Measurements from ENCODE around the gene MOV10L1. TPM values are rescaled to one million over a fixed set of nuclear protein-coding genes. Genes with fewer than 3 reads are reported as not detected.

MOV10L1 gene
- total RNA-seq, 1 experiment from 2014 or later, result not detected

GRCh38 chr22:50067244-50067643 lies 22.6 kb upstream of the MOV10L1 start:
- no peaks in the 10 kb centered on the region for H3K36me3 ChIP-seq
- no peak for DNase-seq
- peaks cover 4% of the 10 kb centered on the region for H3K4me1 ChIP-seq
- H3K27me3 ChIP-seq, result 0 out of 2 replicates have a peak, but pooled peaks cover 4% of the 10 kb centered on the region
- H3K9me3 ChIP-seq (replicated peaks), result no peaks in the 10 kb centered on the region
- no peak overlapping the region for H3K4me3 ChIP-seq
- H3K27ac ChIP-seq, result no peak overlapping the region

DNA sequence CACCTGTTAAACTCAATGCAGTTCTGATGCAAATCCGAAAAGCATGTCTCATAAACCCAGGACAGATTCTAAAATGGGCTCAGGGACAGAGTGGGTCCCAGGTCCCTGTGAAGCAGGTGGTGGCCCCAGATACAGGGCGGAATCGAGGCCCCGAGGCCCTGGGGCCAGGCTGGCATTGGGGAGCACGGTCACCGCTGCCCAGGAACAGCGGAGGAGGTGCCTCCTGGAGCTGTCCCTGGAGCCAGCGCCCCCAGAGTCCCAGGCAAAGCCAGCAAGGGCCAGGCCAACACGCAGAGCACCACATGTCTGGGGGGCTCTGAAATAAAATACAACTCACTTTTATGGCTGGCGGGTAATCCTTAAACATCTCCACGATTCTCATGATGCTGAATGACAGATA lies 21.7 kb upstream of the MOV10L1 start:
- H3K36me3 ChIP-seq, result no peaks in the 10 kb centered on the region
- H3K4me3 ChIP-seq, result no peak overlapping the region
- no peak overlapping the region for H3K27ac ChIP-seq
- no peaks in the 10 kb centered on the region for H3K9me3 ChIP-seq (replicated peaks)
- 0 out of 2 replicates have a peak, but pooled peaks cover 5% of the 10 kb centered on the region for H3K27me3 ChIP-seq
- H3K4me1 ChIP-seq, result no peaks in the 10 kb centered on the region
- DNase-seq, result no peak

DNA sequence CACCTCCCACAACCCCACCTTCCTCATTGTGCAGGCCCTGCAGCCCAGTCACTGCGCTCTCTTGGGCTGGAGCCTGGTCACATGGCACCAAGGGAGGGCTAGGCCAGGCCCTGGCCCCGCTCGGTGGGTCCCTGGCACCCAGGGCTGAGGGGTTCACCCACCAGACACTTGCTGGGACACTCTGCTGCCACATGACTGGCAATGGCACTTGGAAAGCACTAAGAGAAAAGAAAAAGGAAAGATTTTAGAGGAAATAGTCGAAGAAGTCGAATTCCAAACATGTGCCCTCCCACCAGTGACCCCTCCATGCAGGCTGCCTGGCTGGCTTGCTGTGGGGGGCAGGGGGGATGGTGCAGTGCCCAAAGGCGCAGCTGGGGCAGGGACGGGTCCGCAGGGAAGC lies 19.4 kb upstream of the MOV10L1 start:
- H3K4me1 ChIP-seq, result no peaks in the 10 kb centered on the region
- no peak for DNase-seq
- H3K27me3 ChIP-seq, result peaks cover 20% of the 10 kb centered on the region
- H3K27ac ChIP-seq, result no peak overlapping the region
- H3K9me3 ChIP-seq (replicated peaks), result no peaks in the 10 kb centered on the region
- no peak overlapping the region for H3K4me3 ChIP-seq
- H3K36me3 ChIP-seq, result no peaks in the 10 kb centered on the region

GRCh38 chr22:50071432-50072166 lies 18.2 kb upstream of the MOV10L1 start:
- Histone ChIP-seq H3K36me3 (no peaks in the 10 kb centered on the region), H3K4me3 (no peak overlapping the region), H3K27me3 (peaks cover 26% of the 10 kb centered on the region), H3K9me3 (replicated peaks) (no peaks in the 10 kb centered on the region), H3K27ac (no peak overlapping the region), H3K4me1 (no peaks in the 10 kb centered on the region)
- DNase-seq, result no peak

- H3K27ac ChIP-seq, result no peak overlapping the region
- H3K4me1 ChIP-seq, result no peaks in the 10 kb centered on the region
- H3K9me3 ChIP-seq (replicated peaks), result no peaks in the 10 kb centered on the region
- no peak for DNase-seq
- no peaks in the 10 kb centered on the region for H3K36me3 ChIP-seq
- H3K4me3 ChIP-seq, result no peak overlapping the region
- H3K27me3 ChIP-seq, result peaks cover 29% of the 10 kb centered on the region
Measured at GRCh38 chr22:50072167-50072555, 17.6 kb upstream of the MOV10L1 start.

- Histone ChIP-seq H3K27me3 (peaks cover 29% of the 10 kb centered on the region), H3K9me3 (replicated peaks) (no peaks in the 10 kb centered on the region), H3K36me3 (no peaks in the 10 kb centered on the region), H3K27ac (no peak overlapping the region), H3K4me1 (no peaks in the 10 kb centered on the region), H3K4me3 (no peak overlapping the region)
- no peak for DNase-seq
Measured at GRCh38 chr22:50072714-50073538, 16.9 kb upstream of the MOV10L1 start.

GRCh38 chr22:50074056-50074455 lies 15.8 kb upstream of the MOV10L1 start:
- no peak for DNase-seq
- peaks cover 29% of the 10 kb centered on the region for H3K27me3 ChIP-seq
- no peaks in the 10 kb centered on the region for H3K4me1 ChIP-seq
- H3K9me3 ChIP-seq (replicated peaks), result no peaks in the 10 kb centered on the region
- H3K4me3 ChIP-seq, result no peak overlapping the region
- no peaks in the 10 kb centered on the region for H3K36me3 ChIP-seq
- H3K27ac ChIP-seq, result no peak overlapping the region

DNA sequence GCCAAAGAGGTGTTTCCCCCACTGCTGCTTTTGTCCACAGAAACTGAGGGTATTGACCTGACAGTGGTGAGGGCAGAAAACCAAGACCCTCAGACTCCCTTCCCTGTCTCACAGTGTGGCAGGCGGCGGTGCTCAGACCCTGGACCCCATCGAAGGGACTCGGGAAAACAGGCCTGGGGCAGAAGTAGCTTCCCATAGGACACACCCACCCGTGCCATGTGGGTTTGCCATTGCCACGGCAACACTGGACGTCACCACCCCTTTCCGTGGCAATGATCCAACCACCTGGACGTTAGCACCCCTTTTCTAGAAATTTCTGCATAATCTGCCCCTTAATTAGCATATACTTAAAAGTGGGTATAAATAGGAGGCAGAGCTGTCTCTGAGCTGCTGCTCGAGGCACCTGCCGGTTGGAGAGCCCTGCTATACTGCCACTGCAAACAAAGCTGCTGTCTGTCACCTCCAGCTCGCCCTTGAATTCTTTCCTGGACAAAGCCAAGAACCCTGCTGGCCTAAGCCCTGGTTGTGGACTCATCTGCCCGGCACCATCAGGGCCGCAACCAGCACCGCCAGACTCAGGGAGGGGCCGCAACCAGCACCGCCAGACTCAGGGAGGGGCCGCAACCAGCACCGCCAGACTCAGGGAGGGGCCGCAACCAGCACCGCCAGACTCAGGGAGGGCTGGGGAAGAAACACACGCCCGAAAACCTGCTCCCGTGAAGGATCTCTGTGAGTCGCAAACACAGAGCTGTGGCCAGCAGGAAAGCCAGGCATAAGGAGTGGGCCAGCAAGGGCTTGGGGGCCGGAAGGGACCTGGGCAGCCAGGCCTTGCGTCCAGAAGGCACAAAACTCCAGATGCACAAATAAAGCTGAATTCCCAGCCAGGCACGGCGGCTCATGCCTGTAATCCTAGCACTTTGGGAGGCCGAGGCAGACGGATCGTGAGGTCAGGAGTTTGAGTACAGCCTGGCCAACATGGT lies 15.0 kb upstream of the MOV10L1 start:
- H3K27me3 ChIP-seq, result peaks cover 32% of the 10 kb centered on the region
- DNase-seq, result no peak
- no peaks in the 10 kb centered on the region for H3K9me3 ChIP-seq (replicated peaks)
- H3K27ac ChIP-seq, result no peak overlapping the region
- H3K4me1 ChIP-seq, result no peaks in the 10 kb centered on the region
- no peaks in the 10 kb centered on the region for H3K36me3 ChIP-seq
- H3K4me3 ChIP-seq, result no peak overlapping the region

DNA sequence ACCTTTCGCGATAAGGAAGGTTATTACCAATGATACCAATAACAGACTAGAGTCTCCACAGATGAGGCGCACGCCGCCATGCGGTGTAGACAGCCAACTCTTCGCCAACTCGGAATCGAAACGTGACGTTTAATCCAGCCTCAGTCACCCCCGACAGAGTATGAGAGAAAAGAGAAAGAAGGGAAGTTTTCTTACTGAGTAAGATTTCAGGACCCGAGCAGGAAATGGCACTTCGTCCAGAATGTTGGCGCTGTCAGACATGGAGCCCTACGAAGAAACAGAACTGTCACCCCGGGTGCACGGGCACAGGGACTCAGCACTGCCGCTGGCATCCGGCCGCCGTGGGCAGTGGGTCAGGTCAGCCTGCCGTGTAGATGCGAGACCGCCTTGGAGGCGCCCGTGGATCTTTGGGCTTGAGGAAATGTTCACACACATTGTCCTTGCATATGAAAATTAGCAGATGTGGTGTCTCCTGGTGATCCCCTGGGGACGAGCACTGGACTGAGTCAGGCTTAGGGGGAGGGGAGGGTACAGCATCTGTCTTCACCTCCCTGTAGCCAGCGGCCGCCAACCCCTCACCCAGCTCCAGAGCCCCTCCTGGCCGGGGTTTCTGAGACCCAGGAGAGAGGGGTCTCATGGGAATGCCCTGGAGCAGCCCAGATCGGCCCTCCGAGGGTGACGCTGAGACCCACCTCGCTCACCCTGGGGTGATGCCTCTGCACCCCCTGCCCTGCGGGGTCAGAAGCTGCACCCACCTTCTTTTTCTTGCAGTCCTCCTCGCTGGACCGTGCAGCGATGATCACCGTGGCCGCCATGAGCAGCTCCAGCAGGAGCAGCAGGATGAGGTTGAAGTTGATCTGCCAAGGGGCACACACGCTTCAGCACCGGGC lies 12.9 kb upstream of the MOV10L1 start:
- H3K9me3 ChIP-seq (replicated peaks), result no peaks in the 10 kb centered on the region
- no peaks in the 10 kb centered on the region for H3K36me3 ChIP-seq
- no peak overlapping the region for H3K27ac ChIP-seq
- peaks cover 37% of the 10 kb centered on the region for H3K27me3 ChIP-seq
- no peak overlapping the region for H3K4me3 ChIP-seq
- DNase-seq, result no peak
- no peaks in the 10 kb centered on the region for H3K4me1 ChIP-seq

DNA sequence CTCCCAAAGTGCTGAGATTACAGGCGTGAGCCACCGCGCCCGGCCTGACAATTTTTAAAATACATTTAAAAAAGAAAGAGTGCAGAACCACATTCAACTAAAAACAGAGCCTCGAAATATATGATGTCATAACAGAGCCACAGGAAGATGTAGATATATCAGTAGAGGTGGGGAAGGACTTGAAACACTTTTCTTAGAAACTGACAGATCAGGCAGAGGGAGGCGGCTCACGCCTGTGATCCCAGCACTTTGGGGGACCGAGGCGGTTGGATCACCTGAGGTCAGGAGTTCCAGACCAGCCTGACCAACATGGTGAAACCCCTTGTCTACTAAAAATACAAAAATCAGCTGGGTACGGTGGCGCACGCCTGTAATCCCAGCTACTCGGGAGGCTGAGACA lies 11.6 kb upstream of the MOV10L1 start:
- Histone ChIP-seq H3K36me3 (no peaks in the 10 kb centered on the region), H3K27me3 (peaks cover 40% of the 10 kb centered on the region), H3K27ac (no peak overlapping the region), H3K4me1 (peaks cover under 1% of the 10 kb centered on the region; the same call in 1 of the 2 replicates), H3K9me3 (replicated peaks) (no peaks in the 10 kb centered on the region), H3K4me3 (no peak overlapping the region)
- DNase-seq, result no peak

- peaks cover 4% of the 10 kb centered on the region; the same call in 1 of the 2 replicates for H3K4me1 ChIP-seq
- H3K9me3 ChIP-seq (replicated peaks), result no peaks in the 10 kb centered on the region
- no peaks in the 10 kb centered on the region for H3K36me3 ChIP-seq
- H3K27ac ChIP-seq, result no peak overlapping the region
- no peak overlapping the region for H3K4me3 ChIP-seq
- DNase-seq, result no peak
- H3K27me3 ChIP-seq, result peaks cover 39% of the 10 kb centered on the region
Measured at GRCh38 chr22:50078761-50079160, 11.0 kb upstream of the MOV10L1 start.

DNA sequence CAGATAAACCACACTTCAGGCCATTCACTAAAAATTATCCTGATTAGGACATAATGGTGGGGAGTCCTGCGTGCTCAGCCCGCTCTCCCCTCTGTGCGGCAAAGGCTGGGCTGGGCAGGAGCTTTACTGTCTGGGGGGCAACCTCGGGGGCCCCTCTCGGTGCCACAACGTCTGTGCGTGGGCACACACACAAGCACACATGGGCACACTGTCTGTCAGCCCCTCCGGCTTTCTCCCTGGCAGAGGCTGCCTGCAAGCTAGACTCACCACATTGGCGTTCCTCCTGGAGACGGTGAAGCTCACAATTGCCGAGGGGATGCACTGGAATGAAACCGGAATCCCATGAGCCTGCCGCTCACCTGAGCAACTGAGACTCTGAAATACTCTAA lies 9.7 kb upstream of the MOV10L1 start:
- Histone ChIP-seq H3K27ac (no peak overlapping the region), H3K4me3 (no peak overlapping the region), H3K9me3 (replicated peaks) (no peaks in the 10 kb centered on the region), H3K27me3 (peaks cover 36% of the 10 kb centered on the region), H3K36me3 (no peaks in the 10 kb centered on the region), H3K4me1 (peaks cover 4% of the 10 kb centered on the region; the same call in 1 of the 2 replicates)
- no peak for DNase-seq

DNA sequence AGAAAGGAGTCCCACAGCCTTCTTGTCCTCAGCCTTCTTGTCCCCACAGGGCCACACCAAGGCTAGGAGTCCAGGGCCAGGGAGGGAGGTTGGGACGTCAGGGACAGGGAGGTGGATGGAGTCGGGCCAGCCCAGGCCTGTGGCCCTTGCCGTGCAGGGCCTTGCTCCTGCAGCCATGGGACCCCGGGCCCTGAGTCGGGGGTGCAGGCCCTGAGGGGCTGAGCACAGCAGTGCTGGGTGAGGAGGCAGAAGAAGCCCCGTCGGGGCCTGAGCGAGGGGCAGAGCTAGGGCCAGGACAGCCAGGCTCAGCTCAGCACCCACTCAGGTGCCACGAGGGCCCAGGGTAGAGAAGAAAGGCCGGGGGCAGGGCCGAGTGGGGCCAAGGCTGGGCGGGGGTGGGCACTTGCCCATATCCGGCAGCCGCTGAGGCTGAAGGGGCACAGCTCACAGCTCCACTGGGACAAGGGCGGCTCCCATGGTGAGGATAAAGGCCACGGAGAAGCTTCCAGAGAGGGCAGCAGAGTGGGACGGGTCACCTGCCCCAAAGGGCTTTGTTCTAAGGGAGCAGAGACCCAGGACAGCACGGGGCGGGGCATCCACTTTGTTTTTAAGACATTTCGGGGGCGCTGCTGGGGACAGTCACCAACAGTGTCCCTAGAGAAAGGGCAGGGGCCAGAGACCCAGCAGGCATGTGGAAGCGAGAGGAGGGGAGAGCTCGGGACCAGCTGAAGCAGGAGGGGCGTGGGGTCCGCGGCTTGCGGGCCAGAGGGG lies 8.2 kb upstream of the MOV10L1 start:
- H3K36me3 ChIP-seq, result no peaks in the 10 kb centered on the region
- H3K27me3 ChIP-seq, result peaks cover 31% of the 10 kb centered on the region
- no peak overlapping the region for H3K4me3 ChIP-seq
- no peak for DNase-seq
- H3K9me3 ChIP-seq (replicated peaks), result 0 out of 2 replicates have a peak, but pooled peaks cover under 1% of the 10 kb centered on the region
- H3K4me1 ChIP-seq, result peaks cover 4% of the 10 kb centered on the region; the same call in 1 of the 2 replicates
- H3K27ac ChIP-seq, result no peak overlapping the region
